ENCODE data around the gene PRR5L.

DNA sequence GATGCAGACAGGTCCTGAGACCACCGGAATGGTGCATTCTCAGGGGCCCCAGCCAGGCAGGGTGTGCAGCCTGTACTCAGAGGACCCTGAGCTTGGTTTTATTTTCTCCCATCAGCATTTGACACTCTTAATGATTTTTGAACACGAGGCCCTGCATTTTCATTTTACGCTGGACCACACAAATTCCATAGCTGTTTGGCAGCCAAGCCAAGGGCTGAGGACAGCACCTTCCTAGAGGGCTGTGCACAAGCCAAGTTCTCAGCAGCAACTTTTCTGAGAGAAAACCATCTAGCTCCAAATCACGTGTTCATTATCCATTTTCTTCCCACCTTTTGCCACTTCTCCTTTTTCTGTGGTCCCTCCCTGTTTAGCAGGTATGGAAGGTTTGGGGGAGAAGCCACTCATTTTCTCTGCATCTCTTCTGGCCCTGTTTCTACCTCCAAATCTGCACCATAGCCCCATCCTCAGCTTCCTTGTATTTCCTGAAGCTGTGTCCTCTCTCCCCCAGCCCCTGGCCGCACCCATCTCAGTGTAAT, 153.5 kb downstream of the PRR5L start:
- TF ChIP-seq ZNF121 (tag by site-specific recombination; IDR thresholded peaks at IDR 0.05) (no peak), ZBTB21 (tag by site-specific recombination; IDR thresholded peaks at IDR 0.05) (no peak), ZBTB8A (tag by site-specific recombination; IDR thresholded peaks at IDR 0.05) (no peak), ZNF549 (tag by site-specific recombination; IDR thresholded peaks at IDR 0.05) (no peak), HOXC10 (CRISPR knock-in tag; IDR thresholded peaks at IDR 0.05) (no peak), ZNF791 (tag by site-specific recombination; IDR thresholded peaks at IDR 0.05) (no peak), ZNF555 (tag by site-specific recombination; conservative IDR thresholded peaks at IDR 0.05) (no peak), ZEB2 (tag by site-specific recombination; IDR thresholded peaks at IDR 0.05) (no peak)
- TF ChIP-seq, protein P1, sequence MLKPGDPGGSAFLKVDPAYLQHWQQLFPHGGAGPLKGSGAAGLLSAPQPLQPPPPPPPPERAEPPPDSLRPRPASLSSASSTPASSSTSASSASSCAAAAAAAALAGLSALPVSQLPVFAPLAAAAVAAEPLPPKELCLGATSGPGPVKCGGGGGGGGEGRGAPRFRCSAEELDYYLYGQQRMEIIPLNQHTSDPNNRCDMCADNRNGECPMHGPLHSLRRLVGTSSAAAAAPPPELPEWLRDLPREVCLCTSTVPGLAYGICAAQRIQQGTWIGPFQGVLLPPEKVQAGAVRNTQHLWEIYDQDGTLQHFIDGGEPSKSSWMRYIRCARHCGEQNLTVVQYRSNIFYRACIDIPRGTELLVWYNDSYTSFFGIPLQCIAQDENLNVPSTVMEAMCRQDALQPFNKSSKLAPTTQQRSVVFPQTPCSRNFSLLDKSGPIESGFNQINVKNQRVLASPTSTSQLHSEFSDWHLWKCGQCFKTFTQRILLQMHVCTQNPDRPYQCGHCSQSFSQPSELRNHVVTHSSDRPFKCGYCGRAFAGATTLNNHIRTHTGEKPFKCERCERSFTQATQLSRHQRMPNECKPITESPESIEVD (tag by site-specific recombination; IDR thresholded peaks at IDR 0.05): no peak
- TF ChIP-seq, protein P2, sequence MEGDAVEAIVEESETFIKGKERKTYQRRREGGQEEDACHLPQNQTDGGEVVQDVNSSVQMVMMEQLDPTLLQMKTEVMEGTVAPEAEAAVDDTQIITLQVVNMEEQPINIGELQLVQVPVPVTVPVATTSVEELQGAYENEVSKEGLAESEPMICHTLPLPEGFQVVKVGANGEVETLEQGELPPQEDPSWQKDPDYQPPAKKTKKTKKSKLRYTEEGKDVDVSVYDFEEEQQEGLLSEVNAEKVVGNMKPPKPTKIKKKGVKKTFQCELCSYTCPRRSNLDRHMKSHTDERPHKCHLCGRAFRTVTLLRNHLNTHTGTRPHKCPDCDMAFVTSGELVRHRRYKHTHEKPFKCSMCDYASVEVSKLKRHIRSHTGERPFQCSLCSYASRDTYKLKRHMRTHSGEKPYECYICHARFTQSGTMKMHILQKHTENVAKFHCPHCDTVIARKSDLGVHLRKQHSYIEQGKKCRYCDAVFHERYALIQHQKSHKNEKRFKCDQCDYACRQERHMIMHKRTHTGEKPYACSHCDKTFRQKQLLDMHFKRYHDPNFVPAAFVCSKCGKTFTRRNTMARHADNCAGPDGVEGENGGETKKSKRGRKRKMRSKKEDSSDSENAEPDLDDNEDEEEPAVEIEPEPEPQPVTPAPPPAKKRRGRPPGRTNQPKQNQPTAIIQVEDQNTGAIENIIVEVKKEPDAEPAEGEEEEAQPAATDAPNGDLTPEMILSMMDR (tag by site-specific recombination; IDR thresholded peaks at IDR 0.05): no peak
- TF ChIP-seq, protein P3, sequence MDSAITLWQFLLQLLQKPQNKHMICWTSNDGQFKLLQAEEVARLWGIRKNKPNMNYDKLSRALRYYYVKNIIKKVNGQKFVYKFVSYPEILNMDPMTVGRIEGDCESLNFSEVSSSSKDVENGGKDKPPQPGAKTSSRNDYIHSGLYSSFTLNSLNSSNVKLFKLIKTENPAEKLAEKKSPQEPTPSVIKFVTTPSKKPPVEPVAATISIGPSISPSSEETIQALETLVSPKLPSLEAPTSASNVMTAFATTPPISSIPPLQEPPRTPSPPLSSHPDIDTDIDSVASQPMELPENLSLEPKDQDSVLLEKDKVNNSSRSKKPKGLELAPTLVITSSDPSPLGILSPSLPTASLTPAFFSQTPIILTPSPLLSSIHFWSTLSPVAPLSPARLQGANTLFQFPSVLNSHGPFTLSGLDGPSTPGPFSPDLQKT (IDR thresholded peaks at IDR 0.05; ENCODE audit: borderline replicate concordance, low read depth, low read length): no peak

All from HEK293 (cell line).